ENCODE data around the gene CCDC60.

CCDC60 gene

GRCh38 chr12:119334430-119335170 is at the start of gene CCDC60:
Gene CCDC60 (plus strand): TSS chr12:119334729. CDS start chr12:119335177, 448 bp downstream.
- no peak for ATAC-seq (ENCODE audit: low read depth)
- Mint-ChIP-seq H3K9me3 (peaks cover 3% of the 10 kb centered on the region), H3K27me3 (peaks cover 11% of the 10 kb centered on the region), H3K4me3 (no peak within 1 kb of the TSS), H3K27ac (no peak within 1 kb of the TSS), H3K4me1 (no peaks in the 10 kb centered on the region), H3K36me3 (no peaks in the 10 kb centered on the region)
- no peak for DNase-seq (ENCODE audit: low spot score in 2 of 2)

GRCh38 chr12:119288576-119288975 is 46.0 kb upstream of the CCDC60 start:
- no peak for ATAC-seq (ENCODE audit: low read depth)
- peaks cover 2% of the 10 kb centered on the region for H3K9me3 Mint-ChIP-seq
- H3K27ac Mint-ChIP-seq = no peak overlapping the region
- H3K27me3 Mint-ChIP-seq = no peaks in the 10 kb centered on the region
- no peaks in the 10 kb centered on the region for H3K36me3 Mint-ChIP-seq
- DNase-seq (ENCODE audit: low spot score in 2 of 2) = no peak
- H3K4me1 Mint-ChIP-seq = no peaks in the 10 kb centered on the region
- no peak overlapping the region for H3K4me3 Mint-ChIP-seq

GRCh38 chr12:119292893-119293630 is 41.5 kb upstream of the CCDC60 start:
- no peaks in the 10 kb centered on the region for H3K4me1 Mint-ChIP-seq
- no peak for ATAC-seq (ENCODE audit: low read depth)

GRCh38 chr12:119294211-119294610 is 40.3 kb upstream of the CCDC60 start:
- H3K27me3 Mint-ChIP-seq = peaks cover 5% of the 10 kb centered on the region
- no peaks in the 10 kb centered on the region for H3K36me3 Mint-ChIP-seq
- no peak overlapping the region for H3K4me3 Mint-ChIP-seq
- no peaks in the 10 kb centered on the region for H3K9me3 Mint-ChIP-seq
- ATAC-seq (ENCODE audit: low read depth) (no peak), DNase-seq (ENCODE audit: low spot score in 2 of 2) (no peak)
- no peaks in the 10 kb centered on the region for H3K4me1 Mint-ChIP-seq
- H3K27ac Mint-ChIP-seq = no peak overlapping the region

More at GRCh38 chr12:119292893-119293630, 41.5 kb upstream of the CCDC60 start:
- peaks cover 2% of the 10 kb centered on the region for H3K9me3 Mint-ChIP-seq
- H3K4me3 Mint-ChIP-seq = no peak overlapping the region
- DNase-seq (ENCODE audit: low spot score in 2 of 2) = no peak
- no peaks in the 10 kb centered on the region for H3K36me3 Mint-ChIP-seq
- no peak overlapping the region for H3K27ac Mint-ChIP-seq
- H3K27me3 Mint-ChIP-seq = peaks cover 2% of the 10 kb centered on the region

GRCh38 chr12:119296535-119296934 is 38.0 kb upstream of the CCDC60 start:
- Mint-ChIP-seq H3K27me3 (peaks cover 8% of the 10 kb centered on the region), H3K36me3 (no peaks in the 10 kb centered on the region), H3K27ac (no peak overlapping the region), H3K4me1 (no peaks in the 10 kb centered on the region), H3K9me3 (no peaks in the 10 kb centered on the region), H3K4me3 (no peak overlapping the region)
- ATAC-seq (ENCODE audit: low read depth) = no peak
- DNase-seq (ENCODE audit: low spot score in 2 of 2) = no peak

GRCh38 chr12:119299130-119299529 is 35.4 kb upstream of the CCDC60 start:
- H3K9me3 Mint-ChIP-seq = no peaks in the 10 kb centered on the region
- H3K4me1 Mint-ChIP-seq = no peaks in the 10 kb centered on the region
- H3K36me3 Mint-ChIP-seq = no peaks in the 10 kb centered on the region
- H3K4me3 Mint-ChIP-seq = no peak overlapping the region
- H3K27ac Mint-ChIP-seq = no peak overlapping the region
- DNase-seq (ENCODE audit: low spot score in 2 of 2) = no peak
- no peak for ATAC-seq (ENCODE audit: low read depth)
- H3K27me3 Mint-ChIP-seq = peaks cover 7% of the 10 kb centered on the region

- no peak overlapping the region for H3K27ac Mint-ChIP-seq
- no peak overlapping the region for H3K4me3 Mint-ChIP-seq
- no peak for DNase-seq (ENCODE audit: low spot score in 2 of 2)
- H3K36me3 Mint-ChIP-seq = no peaks in the 10 kb centered on the region
- H3K27me3 Mint-ChIP-seq = peaks cover 8% of the 10 kb centered on the region
- no peak for ATAC-seq (ENCODE audit: low read depth)
- H3K4me1 Mint-ChIP-seq = no peaks in the 10 kb centered on the region
- no peaks in the 10 kb centered on the region for H3K9me3 Mint-ChIP-seq
Measured at GRCh38 chr12:119301379-119301778, 33.1 kb upstream of the CCDC60 start.

GRCh38 chr12:119302451-119303080 is 32.0 kb upstream of the CCDC60 start:
- Mint-ChIP-seq H3K4me1 (no peaks in the 10 kb centered on the region), H3K27ac (no peak overlapping the region), H3K4me3 (no peak overlapping the region), H3K27me3 (peaks cover 8% of the 10 kb centered on the region), H3K36me3 (no peaks in the 10 kb centered on the region), H3K9me3 (no peaks in the 10 kb centered on the region)
- no peak for ATAC-seq (ENCODE audit: low read depth)
- DNase-seq (ENCODE audit: low spot score in 2 of 2) = no peak

GRCh38 chr12:119306593-119306992 is 27.9 kb upstream of the CCDC60 start:
- Mint-ChIP-seq H3K27ac (no peak overlapping the region), H3K4me3 (no peak overlapping the region), H3K9me3 (no peaks in the 10 kb centered on the region), H3K4me1 (no peaks in the 10 kb centered on the region), H3K27me3 (peaks cover 3% of the 10 kb centered on the region), H3K36me3 (peaks cover 1% of the 10 kb centered on the region)
- no peak for DNase-seq (ENCODE audit: low spot score in 2 of 2)
- no peak for ATAC-seq (ENCODE audit: low read depth)

GRCh38 chr12:119307747-119308146 is 26.8 kb upstream of the CCDC60 start:
- DNase-seq (ENCODE audit: low spot score in 2 of 2) = no peak
- peaks cover 3% of the 10 kb centered on the region for H3K27me3 Mint-ChIP-seq
- H3K4me1 Mint-ChIP-seq = no peaks in the 10 kb centered on the region
- no peak overlapping the region for H3K27ac Mint-ChIP-seq
- no peaks in the 10 kb centered on the region for H3K9me3 Mint-ChIP-seq
- peaks cover 1% of the 10 kb centered on the region for H3K36me3 Mint-ChIP-seq
- H3K4me3 Mint-ChIP-seq = no peak overlapping the region
- no peak for ATAC-seq (ENCODE audit: low read depth)

GRCh38 chr12:119308708-119309456 is 25.6 kb upstream of the CCDC60 start:
- H3K4me1 Mint-ChIP-seq = no peaks in the 10 kb centered on the region
- no peak overlapping the region for H3K4me3 Mint-ChIP-seq
- DNase-seq (ENCODE audit: low spot score in 2 of 2) = no peak
- no peak overlapping the region for H3K27ac Mint-ChIP-seq
- ATAC-seq (ENCODE audit: low read depth) = no peak
- peaks cover 3% of the 10 kb centered on the region for H3K27me3 Mint-ChIP-seq
- H3K36me3 Mint-ChIP-seq = peaks cover 1% of the 10 kb centered on the region
- H3K9me3 Mint-ChIP-seq = no peaks in the 10 kb centered on the region

GRCh38 chr12:119311878-119312277 is 22.7 kb upstream of the CCDC60 start:
- H3K9me3 Mint-ChIP-seq = peaks cover 4% of the 10 kb centered on the region
- no peaks in the 10 kb centered on the region for H3K4me1 Mint-ChIP-seq
- no peak overlapping the region for H3K4me3 Mint-ChIP-seq
- ATAC-seq (ENCODE audit: low read depth) (no peak), DNase-seq (ENCODE audit: low spot score in 2 of 2) (no peak)
- H3K27me3 Mint-ChIP-seq = peaks cover 3% of the 10 kb centered on the region
- peaks cover 1% of the 10 kb centered on the region for H3K36me3 Mint-ChIP-seq
- H3K27ac Mint-ChIP-seq = no peak overlapping the region

- Mint-ChIP-seq H3K4me3 (no peak overlapping the region), H3K9me3 (peaks cover 4% of the 10 kb centered on the region), H3K4me1 (no peaks in the 10 kb centered on the region), H3K27me3 (peaks cover 3% of the 10 kb centered on the region), H3K36me3 (peaks cover 1% of the 10 kb centered on the region), H3K27ac (no peak overlapping the region)
- no peak for DNase-seq (ENCODE audit: low spot score in 2 of 2)
- ATAC-seq (ENCODE audit: low read depth) = no peak
Measured at GRCh38 chr12:119312904-119313303, 21.6 kb upstream of the CCDC60 start.

GRCh38 chr12:119314290-119314689 is 20.2 kb upstream of the CCDC60 start:
- Mint-ChIP-seq H3K4me3 (no peak overlapping the region), H3K27me3 (peaks cover 2% of the 10 kb centered on the region)

More at GRCh38 chr12:119314290-119314689, 20.2 kb upstream of the CCDC60 start:
- Mint-ChIP-seq H3K27ac (no peak overlapping the region), H3K4me1 (no peaks in the 10 kb centered on the region), H3K36me3 (no peaks in the 10 kb centered on the region), H3K9me3 (peaks cover 4% of the 10 kb centered on the region)
- ATAC-seq (ENCODE audit: low read depth) (no peak), DNase-seq (ENCODE audit: low spot score in 2 of 2) (no peak)

All from memory B cell (primary cell).